ENCODE measurements around the gene ARPC1B. TPM values are rescaled to one million over a fixed set of nuclear protein-coding genes. Genes with fewer than 3 reads are reported as not detected.

ARPC1B gene
- total and polyA plus RNA-seq, 9 of the 15 experiments (the other 6 are each of a cell fraction or from before 2014, with no cell fraction given) = 6.7 to 357 (median 211) TPM

DNA sequence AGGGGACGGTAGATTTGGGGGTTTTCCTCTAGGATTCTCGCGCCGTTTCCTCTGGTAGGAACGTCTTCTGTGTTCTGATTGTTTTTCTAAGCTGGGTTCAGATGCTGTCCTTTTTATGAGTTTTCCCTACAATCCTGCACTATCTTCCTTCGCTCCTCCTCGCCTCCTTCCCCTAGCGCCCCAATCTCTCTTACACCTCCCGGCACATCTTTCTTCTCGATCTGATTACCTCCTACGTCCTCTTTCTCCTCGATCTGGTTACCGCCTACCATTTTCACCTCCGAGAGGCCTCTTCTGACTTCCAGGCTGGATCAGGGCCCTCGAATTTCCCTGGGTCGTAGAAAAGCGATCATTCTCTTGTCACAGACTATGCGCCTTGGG lies 34.7 kb downstream of the ARPC1B start (continued):
- no peak for TF ChIP-seq SNRNP70 (optimal IDR thresholded peaks at IDR 0.05; ENCODE audit: low read depth, low read length)
- TF ChIP-seq NCOA1 (IDR thresholded peaks at IDR 0.05; ENCODE audit: low read depth) = peak; percentile 28; the same call in 1 of the 2 replicates
- TF ChIP-seq ASH1L (IDR thresholded peaks at IDR 0.05; ENCODE audit: borderline replicate concordance, low read depth, partially characterized antibody) = peak; percentile 55
- TF ChIP-seq CHD1 (IDR thresholded peaks at IDR 0.05; ENCODE audit: low read length) = peak; percentile 33
- TF ChIP-seq EGR1 (conservative IDR thresholded peaks at IDR 0.05) = 0 out of 2 replicates have a peak, but pooled peaks have one; percentile 4

DNA sequence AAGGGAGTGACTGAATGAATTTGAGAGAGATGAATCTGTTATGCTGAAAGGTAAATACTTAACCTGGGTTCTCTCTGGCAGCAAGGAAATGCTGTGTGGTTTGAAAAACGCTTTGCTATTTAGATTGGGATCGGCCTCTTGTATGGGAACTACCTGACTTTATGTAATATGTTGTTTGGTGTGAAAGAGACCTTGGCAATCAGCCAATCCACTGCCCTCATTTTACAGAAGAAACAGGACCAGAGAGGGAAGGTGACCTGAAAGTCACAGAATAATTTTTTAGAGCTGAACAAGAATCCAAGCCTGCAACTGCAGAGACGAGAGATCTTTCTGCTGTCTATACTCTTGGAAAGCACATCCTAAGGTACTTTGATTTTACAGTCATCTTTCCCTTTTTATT lies 35.3 kb downstream of the ARPC1B start:
- POLR2A ChIA-PET = interaction anchor here (0.6 to 4.4 kb wide), 8 partner anchors 9 to 1071 kb away, joined by 3 to 53 read pairs (median 10); partner anchors contain the start of gene ZNF655
- peak overlapping the region; percentile 100 for H3K27ac ChIP-seq (ENCODE audit: extremely low read depth, low read depth, low read length)

More for the DNA sequence above, 35.3 kb downstream of the ARPC1B start:
- CTCF ChIA-PET (ENCODE audit: low intra/inter-chr PET ratio) = no interaction called here
- Histone ChIP-seq H3K9me1 (ENCODE audit: control insufficient read depth, insufficient read depth, low read length) (no peaks in the 10 kb centered on the region), H3K4me1 (replicated peaks in 1 of 2; ENCODE audit: control insufficient read depth in 2 of 2, insufficient read depth in 2 of 2, low read length in 2 of 2) (peaks cover 16 to 20% of the 10 kb centered on the region in 2 experiments; a peak in 4 of 5 replicates), H3K36me3 (ENCODE audit: control insufficient read depth, insufficient read depth, low read length) (peaks cover 75% of the 10 kb centered on the region), H3K4me2 (ENCODE audit: insufficient read depth, low read length) (peak overlapping the region; percentile 99), H3K79me2 (ENCODE audit: control insufficient read depth, insufficient read depth, low read length) (peaks cover 69% of the 10 kb centered on the region), H3K9me3 (replicated peaks; ENCODE audit: control insufficient read depth, insufficient read depth, low read depth, low read length) (no peaks in the 10 kb centered on the region), H3K4me3 (peak overlapping the region; percentile 97), H3K9ac (ENCODE audit: insufficient read depth in 1 of 2, low read depth in 2 of 2, low read length in 2 of 2) (peak overlapping the region; percentile 97 to 100; a peak in 3 of 4 replicates), H4K20me1 (replicated peaks; ENCODE audit: control insufficient read depth, insufficient read depth, low read length) (peaks cover 28% of the 10 kb centered on the region), H2AFZ (ENCODE audit: low read depth, low read length) (no peak overlapping the region), H3K27me3 (ENCODE audit: control insufficient read depth in 2 of 2, insufficient read depth in 2 of 2, low read length in 2 of 2) (no peaks in the 10 kb centered on the region)
- WGBS (ENCODE audit: insufficient coverage, low coverage, missing lambda C conversion rate) = 13% methylated on average over 3 of the region's 3 CpGs
- FAIRE-seq = no peak
- in situ Hi-C loops (cut with MboI) = no loop called here
- no TSS peak for BruUV-seq (replicated peaks)
- DNase-seq (ENCODE audit: extremely low read depth in 1 of 4, low spot score in 3 of 4) = peak in 1 of 4 experiments; percentile 35
- intact Hi-C loops (cut with micrococcal nuclease) = loop anchor here (2.0 kb wide), 1 partner anchor 35 kb away; the partner anchor contains the start of gene ARPC1B
- TF ChIP-seq CHD1 (IDR thresholded peaks at IDR 0.05; ENCODE audit: low read length) (peak; percentile 10), JUND (IDR thresholded peaks at IDR 0.05; ENCODE audit: borderline replicate concordance, low read depth, low read length) (no peak), JUND (tag; IDR thresholded peaks at IDR 0.05; ENCODE audit: borderline replicate concordance, low read depth, low read length) (no peak), LCOR (CRISPR knock-in tag; IDR thresholded peaks at IDR 0.05) (peak; percentile 55; the same call in 1 of the 2 replicates), NFIC (IDR thresholded peaks at IDR 0.05) (peak; percentile 93)
- TF ChIP-seq, protein P1, sequence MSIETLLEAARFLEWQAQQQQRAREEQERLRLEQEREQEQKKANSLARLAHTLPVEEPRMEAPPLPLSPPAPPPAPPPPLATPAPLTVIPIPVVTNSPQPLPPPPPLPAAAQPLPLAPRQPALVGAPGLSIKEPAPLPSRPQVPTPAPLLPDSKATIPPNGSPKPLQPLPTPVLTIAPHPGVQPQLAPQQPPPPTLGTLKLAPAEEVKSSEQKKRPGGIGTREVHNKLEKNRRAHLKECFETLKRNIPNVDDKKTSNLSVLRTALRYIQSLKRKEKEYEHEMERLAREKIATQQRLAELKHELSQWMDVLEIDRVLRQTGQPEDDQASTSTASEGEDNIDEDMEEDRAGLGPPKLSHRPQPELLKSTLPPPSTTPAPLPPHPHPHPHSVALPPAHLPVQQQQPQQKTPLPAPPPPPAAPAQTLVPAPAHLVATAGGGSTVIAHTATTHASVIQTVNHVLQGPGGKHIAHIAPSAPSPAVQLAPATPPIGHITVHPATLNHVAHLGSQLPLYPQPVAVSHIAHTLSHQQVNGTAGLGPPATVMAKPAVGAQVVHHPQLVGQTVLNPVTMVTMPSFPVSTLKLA (conservative IDR thresholded peaks at IDR 0.05) = no peak
- TF ChIP-seq, protein P2, sequence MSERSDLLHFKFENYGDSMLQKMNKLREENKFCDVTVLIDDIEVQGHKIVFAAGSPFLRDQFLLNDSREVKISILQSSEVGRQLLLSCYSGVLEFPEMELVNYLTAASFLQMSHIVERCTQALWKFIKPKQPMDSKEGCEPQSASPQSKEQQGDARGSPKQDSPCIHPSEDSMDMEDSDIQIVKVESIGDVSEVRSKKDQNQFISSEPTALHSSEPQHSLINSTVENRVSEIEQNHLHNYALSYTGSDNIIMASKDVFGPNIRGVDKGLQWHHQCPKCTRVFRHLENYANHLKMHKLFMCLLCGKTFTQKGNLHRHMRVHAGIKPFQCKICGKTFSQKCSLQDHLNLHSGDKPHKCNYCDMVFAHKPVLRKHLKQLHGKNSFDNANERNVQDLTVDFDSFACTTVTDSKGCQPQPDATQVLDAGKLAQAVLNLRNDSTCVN (CRISPR knock-in tag; IDR thresholded peaks at IDR 0.05) = no peak
- ATAC-seq = no peak

All from K562 (cell line).